HG02763 (cell line): ENCODE data around the gene PKM.

Experiments
- ATAC-seq: cut with Tn5 transposase; IDR thresholded peaks from one replicate; pipeline ENCODE4 v1.9.1; 2021; ENCODE audit warnings: mild to moderate bottlenecking, moderate library complexity; ENCODE audit not compliant: unreplicated experiment

PKM gene

GRCh38 chr15:72236381-72237003 is 5.5 kb upstream of the PKM start:
- no peak for ATAC-seq

DNA sequence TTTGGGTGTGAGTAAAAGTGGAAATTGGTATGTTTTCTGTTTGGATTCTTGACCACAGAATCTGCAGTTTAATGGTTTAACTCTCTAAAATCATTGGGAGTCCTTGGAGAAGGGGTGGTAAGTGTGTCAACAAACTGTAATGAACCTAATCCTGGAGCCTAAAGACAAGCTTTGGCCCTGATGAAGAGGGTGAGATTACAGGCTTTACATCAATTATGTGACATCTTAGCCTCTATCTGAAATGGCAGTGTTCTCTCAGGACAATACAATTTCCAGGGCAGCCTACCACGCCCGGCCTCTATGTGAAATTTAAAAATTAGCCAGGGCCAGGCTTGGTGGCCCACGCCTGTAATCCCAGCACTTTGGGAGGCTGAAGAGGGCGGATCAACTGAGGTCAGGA is 4.3 kb upstream of the PKM start:
- ATAC-seq = no peak

GRCh38 chr15:72233769-72234168 is 2.8 kb upstream of the PKM start:
- ATAC-seq = no peak

GRCh38 chr15:72231833-72232478 is 966 bp upstream of the PKM start:
- no peak for ATAC-seq

GRCh38 chr15:72230197-72231065 is 559 bp downstream of the PKM start:
- ATAC-seq = no peak

- no peak for ATAC-seq
Observed at GRCh38 chr15:72229947-72230196, 1.1 kb downstream of the PKM start.

DNA sequence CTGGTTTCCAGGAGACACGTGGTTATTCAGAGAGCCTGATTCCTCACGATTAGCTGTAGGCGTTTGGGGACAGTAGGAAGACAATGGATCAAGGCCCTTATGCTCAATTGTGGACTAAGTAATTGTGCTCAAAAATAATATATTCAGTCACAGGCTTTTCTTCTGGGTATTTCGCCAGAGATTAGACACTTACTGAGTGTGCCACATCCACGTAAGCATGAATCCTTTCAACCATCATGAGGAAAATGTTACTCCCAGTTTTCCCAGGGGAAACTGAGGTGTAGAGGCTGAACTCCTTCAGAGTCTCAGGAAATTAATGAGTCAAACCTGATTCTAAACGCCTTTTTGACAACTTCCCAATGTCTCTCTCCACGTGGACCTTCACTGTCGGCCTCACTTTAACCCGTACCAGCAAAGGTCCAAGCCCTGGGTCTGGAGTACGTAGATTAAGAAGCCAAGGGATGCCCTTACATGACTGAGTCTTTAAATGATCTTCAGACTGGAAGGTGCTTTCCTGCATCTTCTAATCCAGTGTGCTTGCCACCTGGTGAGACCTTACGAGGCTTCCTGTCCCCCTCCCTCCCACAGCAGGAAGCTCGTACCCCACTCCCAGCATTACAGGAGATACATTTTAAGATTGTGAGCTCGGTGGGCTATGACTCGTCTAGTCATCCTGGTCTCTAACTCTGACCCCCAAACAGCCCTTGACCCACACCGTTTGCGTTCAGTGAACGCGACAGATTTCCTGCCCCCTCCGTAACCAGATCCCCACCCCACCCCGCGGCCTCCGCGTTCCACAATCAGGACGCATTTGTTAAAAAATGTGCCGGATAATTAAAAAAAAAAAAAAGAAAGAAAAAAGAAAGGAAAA is 1.7 kb downstream of the PKM start:
- no peak for ATAC-seq

DNA sequence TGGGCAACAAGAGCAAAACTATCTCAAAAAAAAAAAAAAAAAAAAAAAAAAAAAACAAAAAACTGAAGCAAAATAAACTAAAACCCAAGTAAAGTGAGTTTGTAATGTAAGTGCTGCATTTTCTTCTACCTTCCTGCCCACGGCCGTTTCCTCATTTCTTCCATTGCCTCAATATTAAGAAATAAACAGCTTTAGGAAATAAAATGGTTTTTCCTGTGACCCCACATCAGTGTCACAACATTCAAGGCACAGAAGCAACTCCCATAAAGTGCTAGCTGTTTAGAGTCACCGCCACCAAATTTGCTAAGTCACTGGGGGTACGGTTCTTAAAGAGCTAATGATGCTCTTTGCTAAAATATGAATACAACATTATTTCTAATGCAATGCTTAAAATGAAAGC is 3.3 kb downstream of the PKM start:
- ATAC-seq = no peak

GRCh38 chr15:72227192-72227586 is 3.8 kb downstream of the PKM start:
- no peak for ATAC-seq

- ATAC-seq = no peak
Observed at GRCh38 chr15:72223278-72223677, 7.7 kb downstream of the PKM start.

DNA sequence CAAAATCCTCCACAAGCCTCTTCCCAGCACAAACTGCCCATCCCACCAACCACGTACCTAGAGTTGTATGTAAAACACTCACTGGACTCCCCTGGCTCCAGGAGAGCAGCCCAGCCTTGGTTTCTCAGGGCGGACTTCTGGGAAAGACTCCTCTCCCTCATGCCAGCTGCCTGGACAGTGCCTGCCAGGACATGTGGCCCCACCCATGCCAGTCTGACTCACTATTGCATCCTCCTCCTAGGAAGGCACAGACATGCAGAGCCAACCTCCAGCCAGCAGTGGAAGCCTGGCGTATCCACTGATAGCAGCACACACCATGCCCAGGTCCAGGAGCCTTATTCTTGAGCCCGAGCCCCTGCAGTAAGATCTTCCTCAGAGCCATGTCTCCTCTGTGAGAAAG is 8.6 kb downstream of the PKM start:
- ATAC-seq = no peak

GRCh38 chr15:72220687-72221086 is 10.3 kb downstream of the PKM start:
- no peak for ATAC-seq

DNA sequence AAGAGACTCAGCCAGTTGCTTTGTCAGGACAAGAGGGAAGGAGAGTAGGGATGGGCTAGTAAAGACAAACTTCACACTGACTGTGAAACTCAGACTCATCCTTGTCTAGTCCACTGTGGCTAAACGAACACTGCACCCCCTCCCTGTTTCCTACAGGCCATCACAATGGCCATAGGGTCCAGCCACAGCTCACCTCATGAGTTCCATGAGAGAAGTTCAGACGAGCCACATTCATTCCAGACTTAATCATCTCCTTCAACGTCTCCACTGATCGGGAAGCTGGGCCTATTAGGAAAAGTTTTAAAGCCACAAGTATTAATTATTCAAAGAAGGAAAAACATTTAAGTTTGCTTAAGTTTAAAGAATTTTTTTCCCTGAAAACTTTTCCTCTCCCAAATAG is 13.8 kb downstream of the PKM start:
- no peak for ATAC-seq

DNA sequence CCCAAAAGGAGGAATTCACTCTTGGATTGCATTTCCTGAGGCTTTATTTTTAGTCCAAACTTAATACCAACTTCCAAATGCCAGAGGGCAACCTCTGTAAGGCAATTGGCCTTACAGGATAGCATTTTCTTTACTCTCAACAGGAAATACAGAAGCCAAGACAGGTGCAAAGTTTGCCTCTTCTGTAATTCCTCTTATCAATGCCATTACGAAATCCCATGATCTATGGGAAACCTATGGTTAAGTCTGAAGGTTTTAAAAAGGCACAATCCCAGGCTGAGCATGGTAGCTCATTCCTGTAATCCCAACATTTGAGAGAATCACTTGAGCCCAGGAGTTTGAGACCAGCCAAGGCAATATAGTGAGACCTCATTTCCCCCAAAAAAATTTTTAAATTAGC is 14.9 kb downstream of the PKM start:
- no peak for ATAC-seq

DNA sequence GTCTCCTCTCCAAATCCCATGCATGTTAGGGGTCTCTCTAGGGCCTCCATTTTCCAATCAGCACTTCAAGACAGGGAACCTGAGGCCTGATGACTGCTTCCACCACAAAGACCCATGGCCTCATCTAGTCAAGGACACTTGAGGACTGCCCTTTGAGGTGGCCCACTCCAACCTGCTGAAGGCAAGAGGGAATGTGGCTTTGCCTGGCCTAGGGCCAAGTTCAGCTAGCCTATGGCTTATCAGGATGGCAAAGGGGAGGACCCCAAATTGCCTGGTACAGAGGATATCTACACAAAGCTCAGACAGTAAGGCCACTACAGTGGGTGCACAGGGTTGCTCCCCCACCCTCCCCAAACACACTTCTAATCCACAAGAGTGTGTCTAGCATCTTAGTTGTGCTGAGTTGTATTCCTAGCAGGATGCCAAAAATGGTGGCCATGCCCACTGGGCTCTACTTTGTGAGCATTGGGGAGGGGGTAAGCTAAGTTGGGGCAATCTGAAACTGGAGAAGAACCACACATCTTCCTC is 23.4 kb downstream of the PKM start:
- ATAC-seq = no peak

DNA sequence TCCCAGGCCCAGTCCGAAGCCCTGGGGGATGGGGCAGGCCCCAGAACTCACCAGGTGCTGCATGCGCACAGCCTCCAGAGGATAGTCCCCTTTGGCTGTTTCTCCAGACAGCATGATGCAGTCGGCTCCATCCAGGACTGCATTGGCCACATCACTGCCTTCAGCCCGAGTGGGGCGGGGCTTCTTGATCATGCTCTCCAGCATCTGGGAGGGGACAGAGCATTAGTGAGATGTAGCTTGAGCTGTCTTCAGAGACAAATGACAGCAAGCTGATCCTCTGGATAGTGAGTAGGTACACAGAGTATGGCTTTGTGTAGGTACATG is 24.4 kb downstream of the PKM start:
- no peak for ATAC-seq

- ATAC-seq = no peak
Observed at GRCh38 chr15:72205896-72206676, 24.9 kb downstream of the PKM start.

GRCh38 chr15:72205273-72205672 is 25.7 kb downstream of the PKM start:
- ATAC-seq = no peak

DNA sequence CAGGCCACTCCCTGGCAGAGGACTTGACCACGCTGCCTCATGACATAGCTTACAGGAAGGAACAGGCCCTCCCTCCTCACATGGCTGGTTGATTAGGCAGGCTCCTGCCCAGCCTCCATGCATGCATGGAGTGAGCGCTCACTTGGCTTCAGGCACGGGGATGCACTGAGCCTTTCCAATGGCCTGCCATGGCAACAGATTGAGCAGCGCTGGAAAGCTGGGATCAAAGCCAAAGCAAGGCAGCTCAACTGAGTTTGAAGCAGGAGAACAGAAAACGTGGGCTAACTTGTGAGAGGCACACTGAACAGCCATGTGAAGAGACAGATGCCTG is 27.5 kb downstream of the PKM start:
- ATAC-seq = no peak

DNA sequence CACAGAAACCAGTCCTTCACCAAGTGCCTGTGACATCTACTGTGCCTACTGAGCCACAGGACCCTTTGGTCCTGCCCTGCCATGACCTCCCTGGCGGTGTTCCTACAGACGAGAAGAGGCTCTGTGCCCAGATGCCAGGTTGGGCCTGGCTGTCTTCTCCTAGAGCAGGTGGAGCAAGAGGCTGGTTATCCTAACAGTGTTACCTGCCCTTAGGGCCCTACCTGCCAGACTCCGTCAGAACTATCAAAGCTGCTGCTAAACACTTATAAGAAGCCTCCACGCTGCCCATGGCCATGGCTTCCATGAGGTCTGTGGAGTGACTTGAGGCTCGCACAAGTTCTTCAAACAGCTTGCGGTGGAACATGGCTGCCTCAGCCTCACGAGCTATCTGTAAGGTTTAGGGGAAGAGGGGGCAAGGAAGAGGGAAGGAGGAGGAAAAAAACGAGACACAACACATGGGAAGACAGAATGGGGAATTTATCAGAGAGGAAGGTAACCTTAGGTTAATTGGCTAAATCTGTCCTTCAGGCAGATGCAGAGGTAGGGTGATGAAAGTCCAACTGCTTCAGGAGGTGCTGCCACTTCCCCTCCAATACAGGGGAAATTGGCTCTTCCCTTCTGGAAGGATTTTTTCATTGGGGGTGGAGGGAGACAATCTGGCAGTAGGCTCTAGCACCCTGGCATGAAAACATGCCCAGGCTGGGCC is 28.0 kb downstream of the PKM start:
- no peak for ATAC-seq
